Motor neuron (in vitro differentiated cells): ENCODE data around the gene WDR20. TPM values are rescaled to one million over a fixed set of nuclear protein-coding genes. Genes with fewer than 3 reads are reported as not detected.
"Not testable (repeated sequence)": the region's sequence is repeated elsewhere in the genome, so short reads cannot be mapped to it uniquely, and the experiment has no call there.

Experiments
- ATAC-seq, 8 experiments: fragments of 200-7000 bp; cut with Tn5 transposase; replicated peaks in 6 of 8; 2 replicates each; pipeline ENCODE4 v1.8.0; 2021; ENCODE audit warnings: mild to moderate bottlenecking in 8 of 8, moderate library complexity in 8 of 8
- H3K27ac ChIP-seq, 2 donors: fragments of 250-450 bp; sonication (Bioruptor Pico); 2 replicates each; pipeline ENCODE4 v1.9.0; 2021; ENCODE audit warnings: antibody characterized with exemption in 2 of 2, mild to moderate bottlenecking in 2 of 2, moderate library complexity in 1 of 2
- H3K4me1 ChIP-seq, 2 donors: fragments of 250-450 bp; sonication (Bioruptor Pico); replicated peaks in 1 of 2; 2 replicates each; pipeline ENCODE4 v1.6.1; 2021; ENCODE audit warnings: antibody characterized with exemption in 2 of 2, mild to moderate bottlenecking in 2 of 2, moderate library complexity in 1 of 2
- H3K4me3 ChIP-seq, 5 donors: fragments of 250-450 bp; sonication (Bioruptor Pico); 2 replicates each; pipeline ENCODE4 v1.9.0; 2021; ENCODE audit warnings: antibody characterized with exemption in 5 of 5, mild to moderate bottlenecking in 5 of 5, moderate library complexity in 4 of 5
- whole genome bisulfite sequencing, 10 experiments: fragments of 450-650 bp; shearing (Covaris generic); methylation state at CpG; one replicate each; pipeline ENCODE4 v1.0.0; 2022; 5-methylcytosine and 5-hydroxymethylcytosine counted together
- in situ Hi-C, 9 experiments: fragments of 400-800 bp; cut with MboI; loops; one replicate each; pipeline ENCODE4 v1.15.0; 2021; ENCODE audit warnings: low sequenced_read_pairs in 9 of 9, low pct_unique_long_range_greater_than_20kb in 2 of 9; ENCODE audit not compliant: unreplicated experiment in 9 of 9
- total RNA-seq, 8 experiments: library from RNA; unstranded; fragments of 300-600 nt; gene quantifications; 2 replicates each; pipeline versions ENCODE4 v1.2.3 to v1.2.4, GENCODE V29; 2022

Gene WDR20
- total RNA-seq, 8 experiments from 2014 or later, result 15.6 to 32.3 (median 24.8) TPM

- in situ Hi-C loops, result loop anchor here in 1 of 9 experiments (10.0 kb wide), 1 partner anchor 84 kb away; the partner anchor contains the start of gene ZNF839
- 67 to 90% (median 84%) methylated on average over 3 to 11 of the region's 22 CpGs; no CpG with 5 or more reads in 2 of the 10 experiments for WGBS, 10 experiments
- Histone ChIP-seq H3K4me1 (peaks cover 2 to 3% of the 10 kb centered on the region in 2 donors), H3K4me3 (no peak overlapping the region), H3K27ac (no peak overlapping the region)
- ATAC-seq, result no peak
Observed at GRCh38 chr14:102230481-102231210, 90.9 kb downstream of the WDR20 start.

GRCh38 chr14:102231476-102232347 is 92.0 kb downstream of the WDR20 start:
- in situ Hi-C loops, result loop anchor here in 1 of 9 experiments (10.0 kb wide), 1 partner anchor 83 kb away; the partner anchor contains the start of gene ZNF839
- no peak overlapping the region for H3K4me3 ChIP-seq
- ATAC-seq, result peak in 4 of 8 experiments; percentile 45 to 73 (median 58)
- peaks cover 2 to 3% of the 10 kb centered on the region in 2 donors for H3K4me1 ChIP-seq
- 50 to 94% (median 80%) methylated on average over 2 to 14 of the region's 22 CpGs; no CpG with 5 or more reads in 2 of the 10 experiments for WGBS, 10 experiments
- H3K27ac ChIP-seq, result no peak overlapping the region

GRCh38 chr14:102232348-102232625 is 92.6 kb downstream of the WDR20 start:
- ATAC-seq, result no peak
- 70 to 100% (median 88%) methylated on average over 2 to 4 of the region's 9 CpGs; no CpG with 5 or more reads in 7 of the 10 experiments for WGBS, 10 experiments
- in situ Hi-C loops, result loop anchor here in 1 of 9 experiments (10.0 kb wide), 1 partner anchor 83 kb away; the partner anchor contains the start of gene ZNF839
- no peak overlapping the region for H3K27ac ChIP-seq
- H3K4me3 ChIP-seq, result no peak overlapping the region
- H3K4me1 ChIP-seq, result peaks cover 2 to 3% of the 10 kb centered on the region in 2 donors

- no peak for ATAC-seq
- in situ Hi-C loops, result loop anchor here in 1 of 9 experiments (10.0 kb wide), 1 partner anchor 82 kb away; the partner anchor contains the start of gene ZNF839
- H3K4me3 ChIP-seq, result no peak overlapping the region
- H3K4me1 ChIP-seq, result peaks cover 2 to 3% of the 10 kb centered on the region in 2 donors
- 11 to 86% (median 79%) methylated on average over 1 to 4 of the region's 6 CpGs; no CpG with 5 or more reads in 5 of the 10 experiments for WGBS, 10 experiments
- no peak overlapping the region for H3K27ac ChIP-seq
Observed at GRCh38 chr14:102233081-102233480, 93.4 kb downstream of the WDR20 start.

GRCh38 chr14:102234331-102235264 is 94.9 kb downstream of the WDR20 start:
- ATAC-seq, result peak in 2 of 8 experiments; percentile 8 to 63
- in situ Hi-C loops, result loop anchor here in 1 of 9 experiments (10.0 kb wide), 1 partner anchor 80 kb away; the partner anchor contains the start of gene ZNF839
- Histone ChIP-seq H3K27ac (no peak overlapping the region), H3K4me1 (peaks cover 2 to 3% of the 10 kb centered on the region in 2 donors), H3K4me3 (no peak overlapping the region)
- WGBS, 10 experiments, result 53 to 96% (median 86%) methylated on average over 2 to 14 of the region's 34 CpGs; no CpG with 5 or more reads in 3 of the 10 experiments

- peak; percentile 69 to 100 (median 94) for ATAC-seq
- no peak overlapping the region for H3K4me3 ChIP-seq
Observed at GRCh38 chr14:102235275-102235897, 95.7 kb downstream of the WDR20 start.

GRCh38 chr14:102236026-102236425 is 96.3 kb downstream of the WDR20 start:
- WGBS, 10 experiments, result 85 to 100% (median 92%) methylated on average over 2 to 8 of the region's 12 CpGs; no CpG with 5 or more reads in 5 of the 10 experiments
- peaks cover 2 to 3% of the 10 kb centered on the region in 2 donors for H3K4me1 ChIP-seq
- in situ Hi-C loops, result loop anchor here in 1 of 9 experiments (10.0 kb wide), 1 partner anchor 79 kb away; the partner anchor contains the start of gene ZNF839
- no peak for ATAC-seq
- H3K4me3 ChIP-seq, result no peak overlapping the region
- no peak overlapping the region for H3K27ac ChIP-seq

More at GRCh38 chr14:102235275-102235897, 95.7 kb downstream of the WDR20 start:
- Histone ChIP-seq H3K4me1 (peaks cover 2 to 3% of the 10 kb centered on the region in 2 donors), H3K27ac (no peak overlapping the region)
- WGBS, 10 experiments, result 32 to 88% (median 48%) methylated on average over 2 to 11 of the region's 19 CpGs; no CpG with 5 or more reads in 2 of the 10 experiments
- in situ Hi-C loops, result loop anchor here in 1 of 9 experiments (10.0 kb wide), 1 partner anchor 79 kb away; the partner anchor contains the start of gene ZNF839

GRCh38 chr14:102238131-102238530 is 98.4 kb downstream of the WDR20 start:
- Histone ChIP-seq H3K4me1 (peaks cover 2 to 3% of the 10 kb centered on the region in 2 donors), H3K4me3 (no peak overlapping the region), H3K27ac (no peak overlapping the region)
- WGBS, 10 experiments, result 50 to 83% (median 77%) methylated on average over 1 to 4 of the region's 4 CpGs; no CpG with 5 or more reads in 5 of the 10 experiments
- in situ Hi-C loops, result loop anchor here in 1 of 9 experiments (10.0 kb wide), 1 partner anchor 77 kb away; the partner anchor contains the start of gene ZNF839
- no peak for ATAC-seq

- 20 to 100% (median 100%) methylated on average over 1 to 3 of the region's 3 CpGs; no CpG with 5 or more reads in 5 of the 10 experiments for WGBS, 10 experiments
- Histone ChIP-seq H3K27ac (no peak overlapping the region), H3K4me1 (peaks cover 2 to 3% of the 10 kb centered on the region in 2 donors), H3K4me3 (no peak overlapping the region)
- in situ Hi-C loops, result loop anchor here in 1 of 9 experiments (10.0 kb wide), 1 partner anchor 76 kb away; the partner anchor contains the start of gene ZNF839
- ATAC-seq, result no peak
Observed at GRCh38 chr14:102238766-102239165, 99.1 kb downstream of the WDR20 start.

- Histone ChIP-seq H3K4me3 (no peak overlapping the region), H3K4me1 (peaks cover 2 to 3% of the 10 kb centered on the region in 2 donors), H3K27ac (no peak overlapping the region)
- 90 to 100% (median 95%) methylated on average over 1 to 3 of the region's 4 CpGs; no CpG with 5 or more reads in 5 of the 10 experiments for WGBS, 10 experiments
- no peak for ATAC-seq
- in situ Hi-C loops, result loop anchor here in 1 of 9 experiments (10.0 kb wide), 1 partner anchor 76 kb away; the partner anchor contains the start of gene ZNF839
Observed at GRCh38 chr14:102239231-102239630, 99.5 kb downstream of the WDR20 start.

GRCh38 chr14:102240481-102240880 is 100.8 kb downstream of the WDR20 start:
- H3K4me3 ChIP-seq, H3K27ac ChIP-seq, H3K4me1 ChIP-seq, in situ Hi-C loops, ATAC-seq: not testable (repeated sequence)
- WGBS, 10 experiments, result 54 to 100% (median 87%) methylated on average over 2 to 5 of the region's 5 CpGs; no CpG with 5 or more reads in 6 of the 10 experiments
